NK-92 (cell line): Measurements from ENCODE around the gene ZNF2.

ENCODE experiments used
- DNase-seq: peaks from one replicate; lab custom pipeline; 2025; ENCODE audit not compliant: unreplicated experiment; lab: John Stamatoyannopoulos, UW

The ZNF2 gene

DNA sequence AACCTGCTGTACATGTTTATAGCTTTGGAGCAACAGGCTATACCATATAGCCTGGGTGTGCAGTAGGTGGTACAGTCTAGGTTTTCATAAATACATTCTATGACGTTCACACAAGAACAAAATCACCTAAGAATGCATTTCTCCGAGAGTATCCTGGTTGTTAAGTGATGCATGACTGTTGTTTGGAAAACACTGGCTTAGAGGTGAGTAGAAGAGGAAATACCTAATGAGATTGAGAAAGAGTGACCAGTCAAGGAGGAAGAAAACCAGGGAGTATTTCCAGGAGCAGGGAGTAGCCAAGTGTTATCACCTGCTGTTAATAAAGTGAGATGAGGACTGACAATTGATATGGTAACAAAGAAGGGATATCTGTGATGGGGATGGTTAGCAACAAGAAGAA, 38.8 kb downstream of the ZNF2 start:
- DNase-seq, result no peak

DNA sequence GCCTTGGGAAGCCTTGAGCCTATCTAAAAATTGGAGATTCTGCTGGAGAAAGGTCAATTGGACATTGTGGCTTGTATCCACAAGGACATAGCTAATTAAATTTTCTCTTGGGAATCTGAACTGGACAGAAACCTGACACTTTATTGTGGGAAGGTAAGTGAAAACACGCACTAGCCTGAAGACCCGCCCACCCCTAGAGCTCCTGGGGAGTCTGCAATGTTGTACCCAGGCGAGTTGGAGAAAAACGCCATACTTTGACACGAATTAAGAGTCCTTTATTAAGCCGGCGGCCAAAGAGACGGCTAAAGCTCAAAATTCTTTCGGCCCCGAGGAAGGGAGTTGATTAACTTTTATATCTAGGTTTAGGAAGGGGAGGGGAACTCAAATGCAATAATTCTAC, 40.5 kb downstream of the ZNF2 start:
- DNase-seq, result no peak

DNA sequence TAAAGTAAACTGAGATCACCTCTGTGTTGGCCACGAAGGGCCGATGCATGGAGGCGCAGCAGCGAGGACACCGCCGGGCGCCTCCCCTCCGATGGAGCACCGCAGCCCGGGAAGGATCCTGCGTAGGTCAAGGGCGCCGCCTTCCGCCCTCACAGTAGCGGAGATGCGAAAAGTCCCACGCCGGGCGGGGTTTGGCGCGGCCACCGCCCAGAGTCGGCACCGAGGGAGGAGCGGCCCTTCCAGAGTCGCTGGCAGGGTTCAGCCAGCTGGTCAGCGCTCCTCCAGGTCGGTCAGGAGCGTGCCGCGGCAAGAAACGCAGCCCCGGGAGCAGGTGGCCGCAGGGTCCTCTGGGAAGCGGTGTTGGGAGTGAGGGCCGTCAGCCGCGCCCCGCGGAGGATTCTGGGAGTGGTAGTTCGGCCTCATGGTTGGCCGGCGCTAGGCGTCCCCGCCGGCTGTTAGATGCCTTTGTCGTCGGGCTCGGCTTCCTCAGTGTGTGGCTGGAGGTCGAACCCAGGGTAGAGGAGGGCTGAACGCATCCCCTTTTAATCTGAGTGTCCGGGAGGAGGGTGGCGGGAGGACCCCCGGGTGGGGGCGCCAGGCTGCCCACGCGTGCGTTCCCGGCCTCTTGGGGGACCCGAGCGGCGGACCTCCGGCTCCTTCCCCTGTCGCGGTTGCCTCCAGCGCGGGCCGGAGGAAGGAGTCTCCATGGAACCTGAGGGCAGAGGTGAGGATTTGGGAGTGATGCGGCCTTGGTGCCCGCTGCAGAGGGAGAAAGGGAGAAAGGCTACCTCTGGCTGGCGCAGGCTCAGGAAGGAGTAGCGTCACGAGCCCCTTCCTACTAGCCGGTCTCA, 41.7 kb downstream of the ZNF2 start, which contains the start of gene ZNF892:
Gene ZNF892 (plus strand): TSS at position 411 of the 851 bp plus-strand sequence. CDS start 295 bp downstream, at position 706.
- DNase-seq, result no peak

DNA sequence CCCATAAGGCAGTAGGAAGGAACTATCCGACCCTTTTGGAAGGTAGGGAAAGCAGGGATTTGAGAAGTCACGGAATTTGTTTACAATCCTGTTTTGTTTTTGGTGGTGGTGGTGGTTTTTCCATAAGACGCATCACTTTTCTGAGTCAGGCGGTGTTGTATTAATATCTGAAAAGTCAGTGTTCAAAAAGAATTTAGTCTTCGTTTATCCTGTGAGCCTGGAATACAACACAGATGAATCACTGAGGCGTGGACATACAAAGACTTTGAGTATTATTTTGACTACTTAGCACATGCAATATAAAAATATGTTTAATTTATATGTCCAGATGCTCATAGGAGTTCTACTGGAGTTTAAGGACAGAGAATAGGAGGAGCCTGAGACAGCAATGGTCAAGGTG, 42.5 kb downstream of the ZNF2 start:
- no peak for DNase-seq

DNA sequence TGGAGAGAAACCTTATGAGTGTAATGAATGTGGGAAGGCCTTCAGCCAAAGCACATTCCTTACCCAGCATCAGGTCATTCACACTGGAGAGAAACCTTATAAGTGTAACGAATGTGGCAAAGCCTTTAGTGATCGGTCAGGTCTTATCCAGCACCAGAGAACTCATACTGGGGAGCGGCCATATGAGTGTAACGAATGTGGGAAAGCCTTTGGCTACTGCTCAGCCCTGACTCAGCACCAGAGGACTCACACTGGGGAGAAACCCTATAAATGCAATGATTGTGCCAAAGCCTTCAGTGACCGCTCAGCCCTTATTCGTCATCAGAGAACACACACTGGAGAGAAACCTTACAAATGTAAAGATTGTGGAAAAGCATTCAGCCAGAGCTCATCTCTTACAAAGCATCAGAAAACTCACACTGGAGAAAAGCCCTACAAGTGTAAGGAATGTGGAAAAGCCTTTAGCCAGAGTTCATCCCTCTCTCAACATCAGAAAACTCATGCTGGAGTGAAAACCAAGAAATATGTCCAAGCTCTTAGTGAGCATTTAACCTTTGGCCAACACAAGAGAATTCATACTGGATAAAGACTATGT, 49.5 kb downstream of the ZNF2 start:
- no peak for DNase-seq

DNA sequence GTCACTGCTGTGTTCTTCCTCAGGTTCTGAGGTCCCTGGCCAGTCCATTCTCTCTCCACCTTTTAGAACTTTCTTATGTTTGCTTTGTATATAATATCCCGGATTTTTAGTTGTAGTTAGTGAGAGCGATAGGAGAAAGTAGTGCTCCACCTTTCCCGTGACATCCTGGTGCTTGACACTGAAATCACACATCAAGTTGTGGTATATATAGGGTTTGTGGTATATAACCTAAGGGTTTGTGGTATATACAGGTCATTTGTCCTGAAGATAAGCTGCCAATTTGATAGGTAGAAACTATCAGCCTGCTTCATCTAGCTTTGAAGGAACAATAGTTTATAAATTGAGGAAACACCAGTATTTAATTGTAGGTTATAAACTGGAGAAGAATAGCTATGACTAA, 54.8 kb downstream of the ZNF2 start:
- no peak for DNase-seq

DNA sequence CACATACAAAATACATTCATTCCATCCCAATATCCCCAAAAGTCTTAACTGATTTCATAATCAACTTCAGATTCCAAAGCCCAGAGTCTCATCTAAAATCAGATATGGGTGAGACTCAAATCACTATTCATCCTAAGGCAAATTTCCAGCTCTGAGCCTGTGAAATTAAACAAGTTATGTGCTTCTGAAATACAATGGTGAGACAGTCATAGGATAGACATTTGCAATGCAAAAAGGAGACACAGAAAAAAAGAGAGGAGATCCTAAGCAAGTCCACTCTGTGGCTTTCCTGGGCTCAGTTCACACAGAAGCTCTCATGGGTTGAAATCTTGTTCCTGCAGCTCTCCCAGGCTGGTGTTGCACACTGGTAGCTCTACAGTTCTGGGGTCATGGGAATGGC, 60.0 kb downstream of the ZNF2 start:
- DNase-seq, result no peak

DNA sequence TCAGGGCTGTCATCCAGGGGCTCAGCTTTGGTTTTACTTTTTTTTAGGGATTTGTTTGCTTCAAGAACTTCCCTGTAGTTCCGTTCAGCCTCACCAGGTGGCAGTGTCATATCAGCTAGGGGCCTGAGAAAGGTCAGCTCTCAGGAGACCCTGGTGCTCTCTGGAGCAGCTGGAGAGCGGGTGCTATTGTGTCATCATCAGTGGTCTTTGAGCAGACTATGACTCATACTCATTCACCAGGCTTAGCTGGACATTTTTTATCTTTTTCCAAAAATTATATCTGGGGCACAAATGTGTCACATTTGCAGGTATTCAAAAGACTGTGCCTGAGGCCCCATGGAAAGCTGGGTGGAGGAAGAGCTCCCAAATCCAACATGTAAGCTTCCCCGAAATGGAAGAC, 66.1 kb downstream of the ZNF2 start:
- DNase-seq, result no peak

DNA sequence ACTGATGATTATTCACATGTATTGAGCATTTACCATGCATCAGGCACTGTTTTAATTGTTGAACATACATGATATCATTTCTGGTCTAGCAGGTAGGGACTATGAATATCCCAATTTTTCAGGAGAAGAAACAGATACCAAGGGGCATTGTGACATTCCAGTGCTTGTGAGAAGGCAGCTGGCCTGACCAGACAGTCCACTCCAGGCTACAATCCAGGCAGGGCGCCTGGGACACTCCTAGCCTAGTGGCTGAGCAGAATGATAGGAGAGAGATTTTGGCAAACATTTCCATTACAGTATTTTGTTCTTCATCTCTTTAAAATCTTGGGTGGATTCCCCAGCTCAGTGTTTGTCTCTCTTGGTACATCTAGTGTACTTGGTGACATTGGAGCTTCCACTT, 66.6 kb downstream of the ZNF2 start:
- DNase-seq, result no peak
